ENCODE measurements around the gene ARHGAP22. TPM values are rescaled to one million over a fixed set of nuclear protein-coding genes. Genes with fewer than 3 reads are reported as not detected.

Gene ARHGAP22
- polyA plus RNA-seq, 1 donor from 2014 or later, result 0.15 TPM

DNA sequence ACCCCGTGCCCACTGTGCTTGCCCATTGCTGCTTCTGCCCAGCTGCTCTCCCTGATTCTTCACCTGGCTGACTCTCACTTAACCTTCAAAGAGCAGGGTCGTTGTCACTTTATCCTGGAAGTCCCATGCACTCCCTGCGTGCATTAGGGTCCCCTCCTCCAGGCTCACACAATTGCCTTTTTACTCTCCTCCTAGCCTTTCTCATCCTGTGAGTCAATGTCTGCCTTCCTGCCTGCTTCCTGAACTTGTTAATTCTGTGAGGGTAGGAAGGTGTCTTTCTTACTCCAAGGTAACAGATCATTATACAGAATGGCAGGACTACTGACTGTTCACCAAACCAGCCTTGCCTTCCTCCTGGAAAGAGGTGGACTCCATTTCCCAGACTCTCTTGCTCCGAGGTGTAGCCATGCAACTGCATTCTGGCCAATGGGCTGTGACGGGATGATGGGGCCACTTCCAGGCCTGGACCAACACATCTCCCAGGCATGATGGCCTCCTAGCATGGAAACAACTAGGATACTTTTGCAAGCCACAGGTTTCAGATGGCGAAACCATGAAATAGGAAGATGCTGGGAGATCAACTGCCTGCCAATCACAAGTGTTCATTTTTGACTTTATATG is 54.7 kb downstream of the ARHGAP22 start:
- Histone ChIP-seq H2AFZ (ENCODE audit: low read depth, low read length) (no peak overlapping the region), H3K9ac (ENCODE audit: low read length) (no peak overlapping the region), H3K9me3 (ENCODE audit: low read length) (no peaks in the 10 kb centered on the region), H3K36me3 (ENCODE audit: insufficient read depth, low read length) (no peaks in the 10 kb centered on the region), H3K27ac (ENCODE audit: low read length) (no peak overlapping the region), H4K20me1 (ENCODE audit: insufficient read depth) (no peaks in the 10 kb centered on the region), H3K27me3 (ENCODE audit: insufficient read depth, low read depth, low read length) (no peaks in the 10 kb centered on the region), H3K79me2 (replicated peaks; ENCODE audit: insufficient read depth, low read length) (no peaks in the 10 kb centered on the region), H3K4me2 (ENCODE audit: low read length) (no peak overlapping the region), H3K4me3 (ENCODE audit: low read length) (no peak overlapping the region), H3F3A (ENCODE audit: insufficient read depth, low read length, poor library complexity, severe bottlenecking) (no peaks in the 10 kb centered on the region), H3K9me2 (ENCODE audit: insufficient read depth, low read length) (no peaks in the 10 kb centered on the region)
- TF ChIP-seq, protein P1, sequence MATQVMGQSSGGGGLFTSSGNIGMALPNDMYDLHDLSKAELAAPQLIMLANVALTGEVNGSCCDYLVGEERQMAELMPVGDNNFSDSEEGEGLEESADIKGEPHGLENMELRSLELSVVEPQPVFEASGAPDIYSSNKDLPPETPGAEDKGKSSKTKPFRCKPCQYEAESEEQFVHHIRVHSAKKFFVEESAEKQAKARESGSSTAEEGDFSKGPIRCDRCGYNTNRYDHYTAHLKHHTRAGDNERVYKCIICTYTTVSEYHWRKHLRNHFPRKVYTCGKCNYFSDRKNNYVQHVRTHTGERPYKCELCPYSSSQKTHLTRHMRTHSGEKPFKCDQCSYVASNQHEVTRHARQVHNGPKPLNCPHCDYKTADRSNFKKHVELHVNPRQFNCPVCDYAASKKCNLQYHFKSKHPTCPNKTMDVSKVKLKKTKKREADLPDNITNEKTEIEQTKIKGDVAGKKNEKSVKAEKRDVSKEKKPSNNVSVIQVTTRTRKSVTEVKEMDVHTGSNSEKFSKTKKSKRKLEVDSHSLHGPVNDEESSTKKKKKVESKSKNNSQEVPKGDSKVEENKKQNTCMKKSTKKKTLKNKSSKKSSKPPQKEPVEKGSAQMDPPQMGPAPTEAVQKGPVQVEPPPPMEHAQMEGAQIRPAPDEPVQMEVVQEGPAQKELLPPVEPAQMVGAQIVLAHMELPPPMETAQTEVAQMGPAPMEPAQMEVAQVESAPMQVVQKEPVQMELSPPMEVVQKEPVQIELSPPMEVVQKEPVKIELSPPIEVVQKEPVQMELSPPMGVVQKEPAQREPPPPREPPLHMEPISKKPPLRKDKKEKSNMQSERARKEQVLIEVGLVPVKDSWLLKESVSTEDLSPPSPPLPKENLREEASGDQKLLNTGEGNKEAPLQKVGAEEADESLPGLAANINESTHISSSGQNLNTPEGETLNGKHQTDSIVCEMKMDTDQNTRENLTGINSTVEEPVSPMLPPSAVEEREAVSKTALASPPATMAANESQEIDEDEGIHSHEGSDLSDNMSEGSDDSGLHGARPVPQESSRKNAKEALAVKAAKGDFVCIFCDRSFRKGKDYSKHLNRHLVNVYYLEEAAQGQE (IDR thresholded peaks at IDR 0.05; ENCODE audit: borderline replicate concordance), result no peak
- TF ChIP-seq RAD21 (conservative IDR thresholded peaks at IDR 0.05), result no peak
- TF ChIP-seq EP300 (conservative IDR thresholded peaks at IDR 0.05; ENCODE audit: poor library complexity, severe bottlenecking), result no peak
- TF ChIP-seq SMC3 (conservative IDR thresholded peaks at IDR 0.05; ENCODE audit: poor library complexity), result no peak
- TF ChIP-seq EZH2 (IDR thresholded peaks at IDR 0.05; ENCODE audit: borderline replicate concordance, insufficient read depth, low read length, poor library complexity, severe bottlenecking), result no peak
- TF ChIP-seq POLR2AphosphoS5 (IDR thresholded peaks at IDR 0.05), result no peak
- TF ChIP-seq TAF1 (IDR thresholded peaks at IDR 0.05; ENCODE audit: low read depth), result no peak
- TF ChIP-seq, protein P2, sequence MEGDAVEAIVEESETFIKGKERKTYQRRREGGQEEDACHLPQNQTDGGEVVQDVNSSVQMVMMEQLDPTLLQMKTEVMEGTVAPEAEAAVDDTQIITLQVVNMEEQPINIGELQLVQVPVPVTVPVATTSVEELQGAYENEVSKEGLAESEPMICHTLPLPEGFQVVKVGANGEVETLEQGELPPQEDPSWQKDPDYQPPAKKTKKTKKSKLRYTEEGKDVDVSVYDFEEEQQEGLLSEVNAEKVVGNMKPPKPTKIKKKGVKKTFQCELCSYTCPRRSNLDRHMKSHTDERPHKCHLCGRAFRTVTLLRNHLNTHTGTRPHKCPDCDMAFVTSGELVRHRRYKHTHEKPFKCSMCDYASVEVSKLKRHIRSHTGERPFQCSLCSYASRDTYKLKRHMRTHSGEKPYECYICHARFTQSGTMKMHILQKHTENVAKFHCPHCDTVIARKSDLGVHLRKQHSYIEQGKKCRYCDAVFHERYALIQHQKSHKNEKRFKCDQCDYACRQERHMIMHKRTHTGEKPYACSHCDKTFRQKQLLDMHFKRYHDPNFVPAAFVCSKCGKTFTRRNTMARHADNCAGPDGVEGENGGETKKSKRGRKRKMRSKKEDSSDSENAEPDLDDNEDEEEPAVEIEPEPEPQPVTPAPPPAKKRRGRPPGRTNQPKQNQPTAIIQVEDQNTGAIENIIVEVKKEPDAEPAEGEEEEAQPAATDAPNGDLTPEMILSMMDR (IDR thresholded peaks at IDR 0.05; ENCODE audit: poor library complexity, severe bottlenecking), result no peak
- no peak for TF ChIP-seq MXI1 (conservative IDR thresholded peaks at IDR 0.05; ENCODE audit: poor library complexity, severe bottlenecking)

DNA sequence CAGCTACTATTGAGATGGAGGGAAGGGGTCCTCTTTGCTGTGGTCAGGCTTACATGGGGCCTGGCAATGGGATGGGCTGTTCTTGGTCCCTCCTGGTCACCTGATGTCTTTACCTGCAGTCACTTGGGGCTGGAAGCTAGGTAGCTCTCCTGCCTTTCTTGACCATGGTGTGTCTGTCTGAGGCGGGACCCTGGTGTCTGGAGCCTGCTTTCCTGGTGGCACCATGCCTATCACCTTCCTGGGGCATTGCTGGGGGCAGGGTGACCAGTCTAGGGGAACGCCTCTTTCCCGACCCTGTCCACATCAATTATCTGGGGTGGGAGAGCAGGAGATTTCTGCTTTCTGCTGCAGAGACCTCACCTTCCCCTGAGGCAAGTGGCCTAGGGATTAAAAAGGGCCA is 55.6 kb downstream of the ARHGAP22 start:
- H2AFZ ChIP-seq (ENCODE audit: low read depth, low read length), result no peak overlapping the region
- no peak overlapping the region for H3K4me2 ChIP-seq (ENCODE audit: low read length)
- H3K9me2 ChIP-seq (ENCODE audit: insufficient read depth, low read length), result no peaks in the 10 kb centered on the region
- no peaks in the 10 kb centered on the region for H3F3A ChIP-seq (ENCODE audit: insufficient read depth, low read length, poor library complexity, severe bottlenecking)
- H3K9ac ChIP-seq (ENCODE audit: low read length), result no peak overlapping the region
- TF ChIP-seq, protein P1 (IDR thresholded peaks at IDR 0.05; ENCODE audit: borderline replicate concordance), result no peak
- TF ChIP-seq TAF1 (IDR thresholded peaks at IDR 0.05; ENCODE audit: low read depth) (no peak), MXI1 (conservative IDR thresholded peaks at IDR 0.05; ENCODE audit: poor library complexity, severe bottlenecking) (no peak), EZH2 (IDR thresholded peaks at IDR 0.05; ENCODE audit: borderline replicate concordance, insufficient read depth, low read length, poor library complexity, severe bottlenecking) (no peak), SMC3 (conservative IDR thresholded peaks at IDR 0.05; ENCODE audit: poor library complexity) (no peak)
- no peaks in the 10 kb centered on the region for H3K9me3 ChIP-seq (ENCODE audit: low read length)
- no peaks in the 10 kb centered on the region for H3K27me3 ChIP-seq (ENCODE audit: insufficient read depth, low read depth, low read length)
- H3K36me3 ChIP-seq (ENCODE audit: insufficient read depth, low read length), result no peaks in the 10 kb centered on the region
- no peaks in the 10 kb centered on the region for H3K79me2 ChIP-seq (replicated peaks; ENCODE audit: insufficient read depth, low read length)
- no peaks in the 10 kb centered on the region for H4K20me1 ChIP-seq (ENCODE audit: insufficient read depth)
- H3K27ac ChIP-seq (ENCODE audit: low read length), result no peak overlapping the region
- H3K4me3 ChIP-seq (ENCODE audit: low read length), result no peak overlapping the region

Measured in neural cell (in vitro differentiated cells).